Measurements from ENCODE around the gene S1PR5.
"Not testable (repeated sequence)": the region's sequence is repeated elsewhere in the genome, so short reads cannot be mapped to it uniquely, and the experiment has no call there.

The S1PR5 gene

GRCh38 chr19:10517361-10517759, at the start of gene S1PR5:
Gene S1PR5 (minus strand): TSS chr19:10517447. CDS start chr19:10515011, 2,436 bp downstream.
- DNase-seq, result no peak

GRCh38 chr19:10566658-10567410, 49.6 kb upstream of the S1PR5 start:
- peak in 2 of 4 experiments; percentile 25 to 31 for DNase-seq

GRCh38 chr19:10566408-10566657, 49.1 kb upstream of the S1PR5 start:
- DNase-seq, result no peak

- DNase-seq, result peak; percentile 86 to 99 (median 95)
These were observed 48.5 kb upstream of the S1PR5 start, which contains the start of gene KRI1 for GRCh38 chr19:10565567-10566407. Gene KRI1 (minus strand): TSS chr19:10566010. CDS start chr19:10565999, 11 bp downstream.

- peak in 2 of 4 experiments; percentile 30 to 34 for DNase-seq
These were observed 47.9 kb upstream of the S1PR5 start for GRCh38 chr19:10565028-10565566.

- no peak for DNase-seq
These were observed 45.4 kb upstream of the S1PR5 start for GRCh38 chr19:10562609-10563008.

- DNase-seq, result no peak
These were observed 42.9 kb upstream of the S1PR5 start for GRCh38 chr19:10560154-10560553.

- DNase-seq, result no peak
These were observed 40.5 kb upstream of the S1PR5 start for GRCh38 chr19:10557603-10558197.

GRCh38 chr19:10555610-10555973, 38.3 kb upstream of the S1PR5 start:
- no peak for DNase-seq

- no peak for DNase-seq
These were observed 37.7 kb upstream of the S1PR5 start for GRCh38 chr19:10554760-10555609.

GRCh38 chr19:10553943-10554381, 36.7 kb upstream of the S1PR5 start:
- peak in 2 of 4 experiments; percentile 32 to 41 for DNase-seq

- DNase-seq, result no peak
These were observed 35.9 kb upstream of the S1PR5 start for GRCh38 chr19:10553087-10553667.

GRCh38 chr19:10552510-10553053, 35.3 kb upstream of the S1PR5 start:
- DNase-seq, result no peak

GRCh38 chr19:10551698-10552301, 34.6 kb upstream of the S1PR5 start:
- DNase-seq, result peak in 1 of 4 experiments; percentile 14

- DNase-seq, result not testable (repeated sequence)
These were observed 33.8 kb upstream of the S1PR5 start for GRCh38 chr19:10551006-10551405.

GRCh38 chr19:10550336-10550735, 33.1 kb upstream of the S1PR5 start:
- DNase-seq, result no peak

- DNase-seq, result no peak
These were observed 32.5 kb upstream of the S1PR5 start for GRCh38 chr19:10549733-10550132.

- DNase-seq, result no peak
These were observed 31.6 kb upstream of the S1PR5 start for GRCh38 chr19:10548746-10549276.

- no peak for DNase-seq
These were observed 29.6 kb upstream of the S1PR5 start for GRCh38 chr19:10546817-10547216.

GRCh38 chr19:10544753-10545251, 27.6 kb upstream of the S1PR5 start:
- no peak for DNase-seq

GRCh38 chr19:10544242-10544752, 27.1 kb upstream of the S1PR5 start:
- no peak for DNase-seq
